HG03558 (cell line): ENCODE results near the gene LCN9.
"Not testable (repeated sequence)": the region's sequence is repeated elsewhere in the genome, so short reads cannot be mapped to it uniquely, and the experiment has no call there.

Experiments
- ATAC-seq: cut with Tn5 transposase; IDR thresholded peaks from one replicate; pipeline ENCODE4 v1.9.1; 2021; ENCODE audit warnings: moderate number of reproducible peaks; ENCODE audit not compliant: unreplicated experiment; ENCODE audit errors: extremely low read depth

Gene LCN9

GRCh38 chr9:135662758-135663450 lies at the start of gene LCN9:
LCN9 (plus strand) TSS chr9:135663309; CDS start chr9:135663322, 13 bp downstream.
- no peak for ATAC-seq

DNA sequence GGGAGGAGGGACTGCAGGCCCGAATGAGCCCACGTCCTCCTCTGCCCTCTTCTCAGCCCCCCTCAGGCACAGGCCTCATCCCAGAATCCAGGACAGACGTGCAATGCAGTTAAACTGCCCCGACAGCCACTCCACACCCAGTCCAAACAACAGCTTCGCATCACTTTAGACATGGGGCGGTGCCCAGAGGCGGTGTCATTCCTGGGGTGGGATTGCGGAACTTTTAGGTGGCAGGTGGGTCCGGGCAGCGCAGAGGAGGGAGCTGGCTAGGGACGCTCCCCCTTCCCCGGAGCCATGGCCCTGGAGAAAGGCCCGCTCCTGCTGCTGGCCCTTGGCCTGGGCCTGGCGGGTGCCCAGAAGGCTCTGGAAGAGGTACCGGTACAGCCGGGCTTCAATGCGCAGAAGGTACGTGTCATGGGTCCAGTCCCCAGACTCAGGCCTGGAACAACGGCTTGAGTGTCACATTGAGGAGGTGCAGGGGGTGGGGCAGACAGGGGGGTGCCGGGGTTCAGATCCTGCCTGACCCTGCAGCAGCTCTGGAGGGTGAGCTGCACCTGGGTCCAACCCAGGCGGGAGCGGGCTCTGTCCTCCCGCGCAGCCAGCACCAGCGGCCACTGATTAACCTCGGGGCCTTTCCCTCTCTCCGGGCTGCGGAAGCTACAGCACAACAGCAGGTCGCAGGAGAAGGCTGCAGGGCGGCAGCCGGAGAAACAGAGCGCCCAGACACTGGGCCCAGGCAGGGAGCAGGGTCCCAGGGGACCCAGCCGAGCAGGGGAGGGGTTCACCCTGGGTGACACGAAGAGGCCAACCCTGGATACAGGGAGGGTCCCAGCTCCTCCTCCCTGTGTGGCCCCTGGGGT lies 48.9 kb upstream of the LCN9 start:
- ATAC-seq, result no peak

GRCh38 chr9:135614821-135615665 lies 48.1 kb upstream of the LCN9 start:
- no peak for ATAC-seq

GRCh38 chr9:135615666-135616618 lies 47.2 kb upstream of the LCN9 start:
- no peak for ATAC-seq

DNA sequence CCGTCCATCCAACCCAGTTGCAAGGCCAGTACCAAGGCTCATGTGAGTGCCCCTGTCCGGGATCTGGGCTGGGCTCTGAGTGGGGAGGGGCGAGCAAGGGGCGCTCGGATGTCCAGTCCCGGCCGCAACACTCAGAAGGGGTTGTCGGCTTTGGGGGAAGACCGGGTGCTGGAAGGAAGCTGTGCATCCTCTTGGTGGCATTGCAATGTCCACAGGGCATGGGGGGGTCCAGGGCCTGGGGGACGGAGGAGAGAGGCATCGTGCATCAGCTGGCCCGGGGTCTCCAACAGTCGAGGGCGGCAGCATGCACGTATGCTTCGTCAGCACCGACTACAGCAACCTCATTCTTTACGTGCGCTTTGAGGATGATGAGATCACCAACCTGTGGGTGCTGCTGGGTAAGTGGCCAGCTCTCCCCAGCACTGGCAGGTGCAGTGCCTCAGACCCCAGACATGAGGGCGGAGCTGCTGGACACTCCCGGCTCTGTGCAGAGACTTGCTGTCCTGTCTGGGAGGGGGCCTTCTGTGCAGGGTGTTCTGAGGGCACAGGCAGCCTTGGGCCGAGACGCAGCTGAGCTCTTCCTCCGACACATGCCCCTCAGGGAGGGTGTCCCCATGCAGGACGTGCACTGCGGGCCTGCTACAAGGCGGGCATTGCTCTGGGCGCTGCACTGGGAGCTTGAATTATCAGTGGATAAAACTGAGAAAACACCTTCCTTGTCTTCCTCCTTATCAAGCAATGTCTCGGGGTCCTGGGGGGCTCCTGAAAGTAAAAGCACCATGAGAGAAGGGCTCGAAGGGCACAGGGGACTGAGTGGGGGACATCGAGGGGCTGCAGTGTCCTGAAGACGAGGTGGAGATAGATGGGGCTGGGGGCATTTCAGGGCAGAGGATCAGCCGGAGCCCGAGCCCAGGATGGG lies 46.2 kb upstream of the LCN9 start:
- ATAC-seq, result no peak

GRCh38 chr9:135617538-135617900 lies 45.6 kb upstream of the LCN9 start:
- no peak for ATAC-seq

DNA sequence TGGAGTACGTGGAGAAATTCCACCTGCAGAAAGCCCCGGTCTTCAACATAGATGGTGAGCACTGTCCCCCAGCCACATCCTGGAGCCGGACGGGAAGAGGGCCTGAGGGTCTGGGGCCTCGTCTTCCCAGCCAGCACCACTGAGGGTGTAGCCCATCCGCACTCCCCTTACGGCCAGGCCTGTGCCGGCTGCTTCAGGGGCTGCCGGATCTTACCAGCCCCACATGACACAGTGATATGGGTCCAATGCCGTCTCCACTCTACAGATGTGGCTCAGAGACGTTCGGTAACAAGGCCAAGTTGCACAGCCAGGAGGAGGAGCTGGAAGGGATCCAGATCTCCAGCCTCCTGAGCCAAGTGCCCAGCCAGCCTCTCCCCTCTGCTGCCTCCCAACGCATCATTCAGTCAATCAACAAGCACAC lies 45.1 kb upstream of the LCN9 start:
- ATAC-seq, result no peak

GRCh38 chr9:135618866-135619598 lies 44.1 kb upstream of the LCN9 start:
- no peak for ATAC-seq

DNA sequence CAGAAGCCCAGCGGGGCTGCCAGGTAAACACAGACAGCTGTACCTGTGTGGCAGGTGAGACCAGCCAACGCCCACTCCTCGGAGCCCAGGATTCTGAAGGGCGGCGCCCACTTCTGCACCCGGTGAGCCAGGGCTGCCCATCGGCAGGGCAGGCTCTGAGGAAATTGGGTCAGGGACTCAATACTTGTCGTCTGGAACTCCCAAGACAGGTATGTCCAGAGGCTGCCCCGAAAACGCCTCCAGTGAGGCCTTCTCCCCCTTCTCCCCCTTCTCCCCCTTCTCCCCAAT lies 43.6 kb upstream of the LCN9 start:
- no peak for ATAC-seq

DNA sequence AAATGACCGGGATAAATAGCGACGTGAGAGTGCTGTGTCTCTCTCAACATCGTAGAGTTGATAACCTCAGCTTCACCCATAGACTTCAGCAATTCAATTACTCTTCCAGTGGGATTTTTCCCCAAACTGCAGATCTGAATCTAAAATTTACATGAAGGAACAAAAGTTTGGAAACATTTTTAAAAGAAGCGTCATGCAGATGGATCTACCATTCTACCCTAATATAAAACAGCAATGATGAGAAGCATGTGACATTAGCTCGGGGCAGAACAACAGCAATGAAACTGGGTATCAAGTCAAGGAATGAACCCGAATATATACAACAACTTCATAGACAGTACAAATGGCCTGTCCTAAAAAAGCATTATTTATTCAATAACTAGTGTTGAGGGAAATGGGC lies 42.6 kb upstream of the LCN9 start:
- no peak for ATAC-seq

- ATAC-seq, result no peak
Observed at GRCh38 chr9:135622415-135623020, 40.6 kb upstream of the LCN9 start.

DNA sequence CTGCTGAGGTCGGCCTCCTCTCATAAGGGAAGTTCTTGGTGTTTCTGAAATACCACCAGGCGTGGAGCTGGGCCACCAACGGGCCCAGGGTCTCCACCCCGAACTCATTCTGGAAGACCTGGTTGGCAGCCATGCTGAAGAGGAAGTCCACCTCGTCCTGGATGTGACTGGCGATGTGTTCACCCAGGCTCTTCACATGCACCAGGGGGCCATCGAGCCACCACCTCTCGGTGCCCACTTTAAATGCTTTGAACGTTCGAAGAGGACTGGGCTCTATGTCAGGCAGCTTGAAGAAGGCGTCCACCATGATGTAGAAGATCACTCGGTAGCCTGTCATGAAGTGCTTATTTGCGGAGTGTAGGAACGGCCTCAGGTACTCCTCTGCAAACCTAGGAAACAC lies 38.8 kb upstream of the LCN9 start:
- ATAC-seq, result no peak

DNA sequence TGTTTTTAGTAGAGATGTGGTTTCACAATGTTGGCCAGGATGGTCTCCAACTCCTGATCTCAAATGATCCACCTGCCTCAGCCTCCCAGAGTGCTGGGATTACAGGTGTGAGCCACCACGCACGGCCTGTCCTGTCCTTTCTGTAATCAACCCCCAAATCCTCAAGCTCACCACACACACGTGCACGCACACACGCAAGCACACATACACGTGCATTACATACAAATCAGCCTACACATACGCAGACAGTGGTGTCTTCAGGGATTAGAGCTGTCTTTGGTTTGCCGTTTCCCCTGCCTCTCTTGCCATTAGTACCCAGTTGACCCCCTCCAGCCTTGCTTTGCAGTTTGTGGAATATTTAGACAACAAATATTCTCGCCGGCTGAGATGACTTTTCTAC lies 30.3 kb upstream of the LCN9 start:
- no peak for ATAC-seq

DNA sequence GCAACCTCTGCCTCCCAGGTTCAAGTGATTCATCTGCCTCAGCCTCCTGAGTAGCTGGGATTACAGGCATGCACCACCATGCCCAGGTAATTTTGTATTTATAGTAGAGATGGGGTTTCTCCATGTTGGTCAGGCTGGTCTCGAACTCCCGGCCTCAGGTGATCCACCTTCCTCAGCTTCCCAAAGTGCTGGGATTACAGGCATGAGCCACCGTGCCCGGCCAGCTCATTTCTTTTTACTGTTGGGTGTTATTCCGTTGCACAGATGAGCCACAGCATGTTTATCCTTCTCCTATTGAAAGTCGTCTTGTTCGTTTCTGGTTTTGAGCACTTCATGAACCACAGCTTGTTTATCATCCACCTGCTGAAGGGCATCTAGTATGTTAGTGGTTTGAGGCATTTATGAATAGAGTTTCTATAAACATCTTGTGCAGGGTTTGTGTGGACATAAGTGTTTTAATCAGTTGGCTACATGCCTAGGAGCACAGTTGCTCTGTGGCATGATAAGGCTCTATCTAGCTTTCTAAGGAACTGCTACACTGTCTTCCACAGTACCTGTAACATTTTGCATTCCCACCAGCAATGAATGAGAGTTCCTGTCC lies 26.1 kb upstream of the LCN9 start:
- not testable (repeated sequence) for ATAC-seq

DNA sequence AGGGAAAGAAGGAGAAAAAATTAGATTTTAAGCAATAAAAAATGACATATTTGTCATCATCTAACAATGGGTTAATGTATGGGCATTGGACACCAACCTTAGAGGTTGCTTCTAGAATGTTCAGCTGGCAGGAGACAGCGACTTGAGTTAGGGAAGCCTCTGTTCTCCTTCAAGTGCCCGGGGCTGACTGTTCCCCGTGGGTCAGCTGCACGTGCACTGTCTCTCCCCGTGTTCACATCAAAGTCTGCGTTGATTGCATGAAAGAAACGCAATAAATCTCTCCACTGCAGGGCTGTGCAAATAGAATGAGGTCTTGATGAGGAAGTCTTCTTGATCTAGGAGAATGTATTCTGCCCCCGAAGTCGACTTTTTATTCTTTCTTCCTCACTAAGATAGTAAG lies 23.9 kb upstream of the LCN9 start, which contains the start of gene GLT6D1:
Gene GLT6D1 (minus strand): TSS at position 345 of the 400 bp plus-strand sequence. CDS start 353 bp downstream, outside the sequence.
- no peak for ATAC-seq

DNA sequence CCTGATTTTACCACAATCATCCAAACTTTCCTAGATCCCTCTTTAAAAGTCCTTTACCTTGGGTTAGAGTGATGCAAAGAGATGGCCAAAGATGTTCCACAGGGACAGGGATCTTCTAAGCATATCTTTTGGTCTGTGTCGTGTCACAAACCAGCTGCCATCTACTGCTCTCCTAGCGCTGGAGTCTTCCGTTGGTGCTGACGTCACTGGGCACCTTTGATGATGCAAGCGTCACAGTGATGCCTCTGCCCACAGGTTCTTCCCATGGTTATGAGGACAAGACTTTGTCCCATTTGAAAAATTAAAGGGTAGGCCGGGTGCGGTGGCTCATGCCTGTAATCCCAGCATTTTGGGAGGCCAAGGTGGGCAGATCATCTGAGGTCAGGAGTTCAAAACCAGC lies 22.1 kb upstream of the LCN9 start:
- no peak for ATAC-seq

DNA sequence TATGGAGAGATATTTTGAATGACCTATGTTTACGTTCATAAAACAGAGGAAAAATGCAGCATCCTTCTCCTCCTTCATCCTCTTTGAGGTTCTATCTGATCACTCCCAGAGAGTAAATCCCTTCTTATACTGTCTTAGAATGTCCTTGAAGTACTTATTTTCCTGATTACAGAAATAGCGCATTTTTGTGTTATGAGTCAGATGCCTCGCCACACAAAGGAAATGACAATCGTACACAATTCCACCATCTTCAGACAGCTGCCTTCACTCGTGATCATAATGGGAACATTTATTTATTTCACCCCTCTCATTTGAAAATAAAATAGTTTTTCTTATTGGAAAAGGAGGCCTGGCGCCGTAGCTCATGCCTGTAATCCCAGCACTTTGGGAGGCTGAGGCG lies 21.4 kb upstream of the LCN9 start:
- no peak for ATAC-seq
